SK-N-SH treated with all-trans-retinoic acid at 6 μM for 48 hours (cell line): Measurements from ENCODE around the gene HOXA4.

Source experiments
- TCF4 ChIP-seq: fragments of 250-450 bp; sonication (Bioruptor Pico); IDR thresholded peaks from 2 replicates; pipeline ENCODE4 v1.8.0; 2021; ENCODE audit warnings: mild to moderate bottlenecking, moderate library complexity, borderline replicate concordance
- TOX ChIP-seq: fragments of 250-450 bp; sonication (Bioruptor Pico); IDR thresholded peaks from 2 replicates; pipeline ENCODE4 v1.8.0; 2021; ENCODE audit warnings: mild to moderate bottlenecking, moderate library complexity, borderline replicate concordance
- ZNF565 ChIP-seq: fragments of 450-650 bp; formaldehyde crosslinking; conservative IDR thresholded peaks from 2 replicates; pipeline ENCODE4 v1.5.0; 2020; ENCODE audit warnings: low read depth, mild to moderate bottlenecking, moderate library complexity

DNA sequence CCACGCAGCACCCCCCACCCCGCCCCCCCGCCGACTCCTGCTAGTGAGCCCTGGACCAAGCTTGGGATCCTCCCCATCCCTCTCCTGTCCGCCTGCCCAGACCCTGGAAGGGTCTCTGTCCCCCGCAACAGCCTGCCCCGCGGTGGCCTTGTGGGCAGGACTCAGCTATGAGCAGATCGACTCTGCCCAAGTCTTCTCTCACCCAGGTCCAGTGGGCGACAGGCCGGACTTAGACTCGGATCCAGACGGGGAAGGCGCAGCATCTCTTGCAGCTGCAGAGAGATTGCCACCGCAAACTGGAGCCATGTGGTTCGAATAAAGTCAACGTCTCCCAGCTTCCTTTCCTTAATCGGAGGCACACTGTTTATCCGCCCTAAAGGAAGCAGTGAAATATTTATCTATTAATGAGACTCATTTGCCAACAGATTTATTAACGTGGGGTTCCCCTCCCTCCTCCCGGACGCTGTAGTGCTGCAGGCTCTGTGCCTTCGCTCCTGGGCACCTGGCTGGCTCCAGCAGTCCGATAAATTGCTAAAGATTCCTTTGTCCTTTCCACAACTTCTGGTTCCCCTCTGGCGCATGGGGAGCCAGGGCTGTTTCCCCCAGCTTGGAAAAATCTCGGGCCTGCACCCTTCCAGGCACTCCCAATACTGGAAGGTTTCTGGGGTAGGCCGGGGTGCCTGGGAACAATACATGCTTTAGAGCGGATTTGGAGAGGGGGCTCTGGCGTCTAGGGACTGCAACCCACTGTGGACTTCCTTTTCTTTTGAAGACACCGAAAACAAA, 26.6 kb upstream of the HOXA4 start:
- no peak for TF ChIP-seq TOX (CRISPR knock-in tag)
- no peak for TF ChIP-seq TCF4 (CRISPR knock-in tag)
- TF ChIP-seq ZNF565 (CRISPR knock-in tag) = no peak
